Measurements from ENCODE around the gene SND1. TPM values are rescaled to one million over a fixed set of nuclear protein-coding genes. Genes with fewer than 3 reads are reported as not detected.

Gene SND1
- total and polyA plus RNA-seq, 2 of the 4 experiments (the other 2 are of a cell fraction) = 154 to 294 TPM

- POLR2A ChIA-PET (ENCODE audit: unreplicated experiment) = no interaction called here
- Histone ChIP-seq H3K27ac (ENCODE audit: insufficient read depth, low read length) (no peak overlapping the region), H3K4me1 (ENCODE audit: control insufficient read depth, insufficient read depth, low read length) (no peaks in the 10 kb centered on the region), H3K56ac (ENCODE audit: extremely low read depth, insufficient read depth, low read length) (no peak overlapping the region), H2AFZ (replicated peaks; ENCODE audit: low read length, poor library complexity) (no peak overlapping the region), H3K9me3 (ENCODE audit: control insufficient read depth, insufficient read depth, low read length) (no peaks in the 10 kb centered on the region), H3K18ac (ENCODE audit: low read depth, low read length) (no peak overlapping the region), H2BK15ac (ENCODE audit: low read depth, low read length) (no peak overlapping the region), H3K27me3 (ENCODE audit: control insufficient read depth, insufficient read depth, low read length) (no peaks in the 10 kb centered on the region), H3K4ac (ENCODE audit: low read depth, low read length) (no peak overlapping the region), H3K9ac (ENCODE audit: low read depth, low read length) (no peak overlapping the region), H4K20me1 (ENCODE audit: insufficient read depth, low read length) (peaks cover 52% of the 10 kb centered on the region), H2AK9ac (replicated peaks; ENCODE audit: low read depth, low read length, poor library complexity) (no peak overlapping the region), H2BK5ac (ENCODE audit: low read depth, low read length, poor library complexity, severe bottlenecking) (no peak overlapping the region), H2AK5ac (ENCODE audit: low read depth, low read length) (no peak overlapping the region), H4K91ac (ENCODE audit: insufficient read depth, low read depth, low read length) (no peak overlapping the region), H4K8ac (ENCODE audit: low read depth in 2 of 2, low read length in 2 of 2) (no peak overlapping the region), H3K9me1 (ENCODE audit: insufficient read depth, low read length) (peaks cover 16% of the 10 kb centered on the region), H2BK20ac (ENCODE audit: low read depth, low read length) (no peak overlapping the region), H3K36me3 (ENCODE audit: control insufficient read depth, insufficient read depth, low read length) (peaks cover 3% of the 10 kb centered on the region; the same call in 1 of the 2 replicates), H3K79me1 (ENCODE audit: low read depth in 1 of 2, low read length in 2 of 2) (peaks cover 55 to 71% of the 10 kb centered on the region in 2 experiments), H3K4me3 (ENCODE audit: insufficient read depth, low read depth, low read length) (no peak overlapping the region), H4K5ac (ENCODE audit: low read depth, low read length) (no peak overlapping the region), H3K23ac (ENCODE audit: low read depth, low read length) (no peak overlapping the region), H3K4me2 (ENCODE audit: low read depth, low read length) (no peak overlapping the region), H3K14ac (replicated peaks; ENCODE audit: low read depth, low read length) (no peak overlapping the region), H2BK120ac (ENCODE audit: low read depth, low read length) (no peak overlapping the region)
- dilution Hi-C loops (cut with HindIII; ENCODE audit: low sequenced_read_pairs, unreplicated experiment) = no loop called here
- intact Hi-C loops (cut with micrococcal nuclease) = no loop called here
- no TSS peak for BruUV-seq (replicated peaks)
- no peak for TF ChIP-seq SMC3 (IDR thresholded peaks at IDR 0.05; ENCODE audit: low read depth, low read length)
- no peak for TF ChIP-seq BHLHE40 (IDR thresholded peaks at IDR 0.05; ENCODE audit: low read depth, low read length)
- TF ChIP-seq POLR2A (IDR thresholded peaks at IDR 0.05; ENCODE audit: low read depth, low read length) = no peak
- no peak for TF ChIP-seq MXI1 (IDR thresholded peaks at IDR 0.05; ENCODE audit: borderline replicate concordance, low read depth, low read length)
- TF ChIP-seq NFE2L2 (IDR thresholded peaks at IDR 0.05; ENCODE audit: low read depth, low read length) = no peak
- no peak for TF ChIP-seq FOS (IDR thresholded peaks at IDR 0.05; ENCODE audit: low read depth, low read length)
- TF ChIP-seq RFX5 (IDR thresholded peaks at IDR 0.05; ENCODE audit: low read depth, low read length) = no peak
- no peak for TF ChIP-seq MAZ (IDR thresholded peaks at IDR 0.05; ENCODE audit: borderline replicate concordance, low read depth, low read length)
- no peak for TF ChIP-seq RAD21 (IDR thresholded peaks at IDR 0.05; ENCODE audit: low read length)
- no peak for TF ChIP-seq MAFK (IDR thresholded peaks at IDR 0.05; ENCODE audit: low read depth, low read length)
- TF ChIP-seq, protein P1, sequence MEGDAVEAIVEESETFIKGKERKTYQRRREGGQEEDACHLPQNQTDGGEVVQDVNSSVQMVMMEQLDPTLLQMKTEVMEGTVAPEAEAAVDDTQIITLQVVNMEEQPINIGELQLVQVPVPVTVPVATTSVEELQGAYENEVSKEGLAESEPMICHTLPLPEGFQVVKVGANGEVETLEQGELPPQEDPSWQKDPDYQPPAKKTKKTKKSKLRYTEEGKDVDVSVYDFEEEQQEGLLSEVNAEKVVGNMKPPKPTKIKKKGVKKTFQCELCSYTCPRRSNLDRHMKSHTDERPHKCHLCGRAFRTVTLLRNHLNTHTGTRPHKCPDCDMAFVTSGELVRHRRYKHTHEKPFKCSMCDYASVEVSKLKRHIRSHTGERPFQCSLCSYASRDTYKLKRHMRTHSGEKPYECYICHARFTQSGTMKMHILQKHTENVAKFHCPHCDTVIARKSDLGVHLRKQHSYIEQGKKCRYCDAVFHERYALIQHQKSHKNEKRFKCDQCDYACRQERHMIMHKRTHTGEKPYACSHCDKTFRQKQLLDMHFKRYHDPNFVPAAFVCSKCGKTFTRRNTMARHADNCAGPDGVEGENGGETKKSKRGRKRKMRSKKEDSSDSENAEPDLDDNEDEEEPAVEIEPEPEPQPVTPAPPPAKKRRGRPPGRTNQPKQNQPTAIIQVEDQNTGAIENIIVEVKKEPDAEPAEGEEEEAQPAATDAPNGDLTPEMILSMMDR (conservative IDR thresholded peaks at IDR 0.05; ENCODE audit: low read depth, low read length) = no peak
- no peak for TF ChIP-seq CHD1 (IDR thresholded peaks at IDR 0.05; ENCODE audit: low read depth, low read length)
- TF ChIP-seq USF2 (IDR thresholded peaks at IDR 0.05; ENCODE audit: low read depth, low read length) = no peak
- no peak for TF ChIP-seq ELK1 (IDR thresholded peaks at IDR 0.05; ENCODE audit: borderline replicate concordance, low read depth, low read length)
- DNase-seq (no peak), ATAC-seq (ENCODE audit: low read depth) (no peak)
- in situ Hi-C loops (cut with MboI; ENCODE audit: low sequenced_read_pairs) = no loop called here
- 86% methylated on average over 3 of the region's 5 CpGs; no CpG with 5 or more reads in 1 of the 2 experiments for WGBS, 2 experiments (ENCODE audit: extremely low coverage in 2 of 2, insufficient read length in 1 of 2)
- CTCF ChIA-PET = no interaction called here
Observed at GRCh38 chr7:127802845-127803244, 150.9 kb downstream of the SND1 start.
